Ishikawa (cell line): ENCODE data around the gene PRAMEF20.

ENCODE experiments used
- CEBPB ChIP-seq: IDR thresholded peaks from 2 replicates; pipeline ENCODE4 v1.6.1; 2012
- EP300 ChIP-seq: IDR thresholded peaks from 2 replicates; pipeline ENCODE4 v1.6.1; 2012; ENCODE audit warnings: borderline replicate concordance
- FOXM1 ChIP-seq: IDR thresholded peaks from 2 replicates; pipeline ENCODE4 v1.6.1; 2012; ENCODE audit warnings: low read depth, borderline replicate concordance
- MAX ChIP-seq: IDR thresholded peaks from 2 replicates; pipeline ENCODE4 v1.6.1; 2012
- NFIC ChIP-seq: IDR thresholded peaks from 2 replicates; pipeline ENCODE4 v1.6.1; 2012
- RAD21 ChIP-seq: IDR thresholded peaks from 2 replicates; pipeline ENCODE4 v1.6.1; 2012; ENCODE audit warnings: low read depth
- REST ChIP-seq: IDR thresholded peaks from 2 replicates; pipeline ENCODE4 v1.6.1; 2012; ENCODE audit warnings: low read depth, mild to moderate bottlenecking
- TAF1 ChIP-seq: IDR thresholded peaks from 2 replicates; pipeline ENCODE4 v1.6.1; 2012; ENCODE audit warnings: low read depth, mild to moderate bottlenecking
- USF1 ChIP-seq: IDR thresholded peaks from 2 replicates; pipeline ENCODE4 v1.6.1; 2012
- YY1 ChIP-seq: IDR thresholded peaks from 2 replicates; pipeline ENCODE4 v1.6.1; 2012; ENCODE audit warnings: low read depth
- ZBTB7A ChIP-seq: IDR thresholded peaks from 2 replicates; pipeline ENCODE4 v1.6.1; 2012; ENCODE audit warnings: low read depth

- TF ChIP-seq NFIC (no peak), REST (no peak), TAF1 (no peak), EP300 (no peak), ZBTB7A (no peak), CEBPB (no peak), FOXM1 (no peak), RAD21 (no peak), MAX (no peak), YY1 (no peak), USF1 (no peak)
These were observed 33.2 kb downstream of the PRAMEF20 start for GRCh38 chr1:13443335-13443979.
